Endothelial cell of umbilical vein (primary cell): Measurements from ENCODE around the gene RPL23. TPM values are rescaled to one million over a fixed set of nuclear protein-coding genes. Genes with fewer than 3 reads are reported as not detected.

Experiments used
- BruUV-seq: library from RNA; stranded (reverse); fragments of 400-500 nt; replicated peaks from 2 replicates; lab custom pipeline; 2021; lab: Mats Ljungman, UMichigan
- CTCF ChIA-PET: fragments of 300-600, 350-600 bp; sonication (Branson Sonifier 250); formaldehyde crosslinking; loops from one replicate; lab custom pipeline; 2021; ENCODE audit warnings: antibody characterized with exemption, inconsistent platforms; lab: Charles Lee
- POLR2A ChIA-PET: fragments of 300-600, 350-600 bp; sonication (Branson Sonifier 250); formaldehyde crosslinking; loops from one replicate; lab custom pipeline; 2021; ENCODE audit warnings: antibody characterized with exemption, inconsistent platforms; lab: Charles Lee
- DNase-seq: peaks from one replicate; pipeline ENCODE4 v3.0.0-alpha.2; 2011; ENCODE audit warnings: low read depth, low spot score
- FAIRE-seq: peaks from 2 replicates; lab custom pipeline; 2011; peaks lifted over from hg19 to GRCh38; lab: Jason Lieb, UNC
- H2AFZ ChIP-seq: 2 replicates; pipeline ENCODE4 v1.6.0; 2012; ENCODE audit warnings: low read depth, low read length, control low read depth, inconsistent platforms
- H3K27ac ChIP-seq: 2 replicates; pipeline ENCODE4 v1.5.1; 2011; ENCODE audit warnings: low read depth, mild to moderate bottlenecking, control low read depth, low read length, moderate library complexity; ENCODE audit not compliant: insufficient read depth
- H3K27me3 ChIP-seq, 2 experiments: 2 replicates each; pipeline versions ENCODE4 v1.6.0 to v1.6.1; 2011; ENCODE audit warnings: low read length in 2 of 2, mixed read lengths in 1 of 2; ENCODE audit not compliant: control insufficient read depth in 2 of 2, insufficient read depth in 2 of 2
- H3K36me3 ChIP-seq, 2 experiments: 2 replicates in 1 of 2; 3 replicates in 1 of 2; pipeline ENCODE4 v1.5.1; 2011; ENCODE audit warnings: low read length in 2 of 2, mild to moderate bottlenecking in 1 of 2, moderate library complexity in 1 of 2; ENCODE audit not compliant: control insufficient read depth in 2 of 2, insufficient read depth in 2 of 2; ENCODE audit errors: extremely low read depth in 1 of 2
- H3K4me1 ChIP-seq: 3 replicates; pipeline ENCODE4 v1.5.1; 2011; ENCODE audit warnings: mild to moderate bottlenecking, low read length; ENCODE audit not compliant: control insufficient read depth, insufficient read depth; ENCODE audit errors: extremely low read depth
- H3K4me2 ChIP-seq: 2 replicates; pipeline ENCODE4 v1.6.1; 2011; ENCODE audit warnings: low read length, control low read depth, mixed read lengths; ENCODE audit not compliant: insufficient read depth
- H3K4me3 ChIP-seq, 3 experiments: fragments of 200-600 bp in 1 of 3; sonication (generic), shearing (Covaris generic) in 1 of 3; replicated peaks in 1 of 3; 2 replicates each; pipeline ENCODE4 v1.5.1; 2011 to 2016; ENCODE audit warnings: control low read depth in 3 of 3, low read length in 3 of 3, mild to moderate bottlenecking in 2 of 3, inconsistent platforms in 1 of 3, low read depth in 1 of 3, moderate library complexity in 1 of 3; ENCODE audit not compliant: insufficient read depth in 1 of 3
- H3K79me2 ChIP-seq: 2 replicates; pipeline ENCODE4 v1.6.0; 2012; ENCODE audit warnings: low read length, inconsistent platforms; ENCODE audit not compliant: control insufficient read depth, insufficient read depth
- H3K9ac ChIP-seq: replicated peaks from 2 replicates; pipeline ENCODE3; 2011; ENCODE audit warnings: low read length, control low read depth; ENCODE audit not compliant: insufficient read depth; ENCODE audit errors: extremely low read depth
- H3K9me1 ChIP-seq: replicated peaks from 3 replicates; pipeline ENCODE4 v1.6.0; 2011; ENCODE audit warnings: mild to moderate bottlenecking, low read length; ENCODE audit not compliant: control insufficient read depth, insufficient read depth; ENCODE audit errors: extremely low read depth
- H3K9me3 ChIP-seq: replicated peaks from 2 replicates; pipeline ENCODE4 v1.5.1; 2012; ENCODE audit warnings: low read length, inconsistent platforms; ENCODE audit not compliant: control insufficient read depth, insufficient read depth
- H4K20me1 ChIP-seq: replicated peaks from 2 replicates; pipeline ENCODE3; 2011; ENCODE audit warnings: mild to moderate bottlenecking, low read length; ENCODE audit not compliant: control insufficient read depth, insufficient read depth; ENCODE audit errors: extremely low read depth
- EZH2 ChIP-seq: IDR thresholded peaks from 2 replicates; pipeline ENCODE4 v1.6.1; 2012; ENCODE audit warnings: borderline replicate concordance, low read depth, mild to moderate bottlenecking, moderate library complexity, low read length, inconsistent platforms; ENCODE audit not compliant: severe bottlenecking
- GATA2 ChIP-seq: IDR thresholded peaks from 2 replicates; pipeline ENCODE4 v1.7.0; 2011; ENCODE audit warnings: low read depth, mild to moderate bottlenecking, moderate library complexity, mixed read lengths, low read length; ENCODE audit not compliant: insufficient read length, insufficient read depth
- JUN ChIP-seq: IDR thresholded peaks from 2 replicates; pipeline ENCODE4 v1.6.1; 2011; ENCODE audit warnings: borderline replicate concordance, low read depth; ENCODE audit not compliant: insufficient read length, insufficient read depth
- MYC ChIP-seq: IDR thresholded peaks from one replicate; pipeline ENCODE4 v1.6.1; 2011; ENCODE audit warnings: mild to moderate bottlenecking, low read depth, low read length
- POLR2A ChIP-seq: IDR thresholded peaks from 2 replicates; pipeline ENCODE4 v1.6.1; 2012; ENCODE audit warnings: low read depth, mild to moderate bottlenecking, control low read depth, low read length
- POLR2AphosphoS5 ChIP-seq: IDR thresholded peaks from 2 replicates; pipeline ENCODE4 v1.6.1; 2012; ENCODE audit warnings: low read depth, mild to moderate bottlenecking, control low read depth, low read length, moderate library complexity; ENCODE audit not compliant: insufficient read depth
- dilution Hi-C: fragments of 300-500 bp; cut with MboI; formaldehyde crosslinking; loops from one replicate; pipeline ENCODE4 v1.15.0; 2019; ENCODE audit warnings: low sequenced_read_pairs; ENCODE audit not compliant: extremely low pct_ligation_motif_present
- intact Hi-C: fragments of 100-400 bp; cut with micrococcal nuclease; formaldehyde crosslinking; loops from one replicate; pipeline ENCODE4 v1.10.0; 2022
- polyA plus RNA-seq, 4 experiments: library from polyadenylated mRNA; depleted of rRNA in 3 of 4; stranded (reverse) in 3 of 4; unstranded in 1 of 4; fragments of >200 nt; gene quantifications; 2 replicates each; pipeline versions ENCODE4 v1.2.1 to v1.2.3, GENCODE V29; 2011 to 2012; ENCODE audit warnings: missing spikeins in 1 of 4
- total RNA-seq: library from RNA; stranded (reverse); gene quantifications from 2 replicates; pipeline ENCODE4 v1.2.3, GENCODE V29; 2021
- TF ChIP-seq, protein P1 (sequence below): IDR thresholded peaks from 2 replicates; pipeline ENCODE4 v1.6.1; 2011; ENCODE audit not compliant: insufficient read depth, insufficient read length
- TF ChIP-seq, protein P2 (sequence below), 2 donors: IDR thresholded peaks; 1 replicate in 1 of 2; 2 replicates in 1 of 2; pipeline ENCODE4 v1.5.1; 2011; ENCODE audit warnings: low read length in 2 of 2, mild to moderate bottlenecking in 2 of 2, moderate library complexity in 2 of 2, control low read depth in 1 of 2, inconsistent platforms in 1 of 2, low read depth in 1 of 2; ENCODE audit not compliant: insufficient read depth in 1 of 2; ENCODE audit errors: extremely low read depth in 1 of 2

RPL23 gene
- total and polyA plus RNA-seq, 2 donors (not counting 3 experiments of a cell fraction or from before 2014, with no cell fraction given) = 1,292 to 1,847 TPM

DNA sequence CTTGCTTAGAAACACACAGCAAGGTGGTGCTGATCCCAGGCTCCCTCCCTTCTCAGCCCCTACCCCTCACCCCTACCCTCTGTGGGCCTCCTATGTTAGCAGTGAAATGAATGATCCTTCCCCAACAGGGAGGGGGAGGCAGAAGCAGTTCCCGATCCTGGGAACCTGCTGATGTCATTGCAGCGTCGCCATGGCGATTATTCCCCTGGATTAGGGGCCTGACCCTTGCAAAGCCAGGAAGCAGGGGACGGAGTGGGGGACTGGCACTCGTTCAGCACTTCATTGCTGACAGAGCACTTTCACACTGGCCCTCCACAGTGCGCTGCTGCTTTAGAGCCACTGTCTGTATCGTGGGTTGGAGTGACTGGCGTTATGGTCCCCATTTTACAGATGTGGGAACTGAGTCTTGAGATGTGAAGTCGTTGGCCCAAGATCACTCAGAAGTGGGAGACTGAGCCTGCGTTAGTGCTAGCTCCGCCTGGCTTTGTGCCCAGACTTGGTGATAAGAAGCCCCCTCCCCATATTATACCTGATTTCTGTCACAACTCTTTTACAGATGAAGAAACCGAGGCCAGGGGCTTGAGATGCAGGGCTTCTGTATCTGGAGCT is 42.9 kb upstream of the RPL23 start:
- Histone ChIP-seq H3K4me2 (no peak overlapping the region), H3K36me3 (peaks cover 2 to 17% of the 10 kb centered on the region in 2 experiments), H3K4me3 (no peak overlapping the region), H4K20me1 (no peaks in the 10 kb centered on the region), H3K9me3 (no peaks in the 10 kb centered on the region), H2AFZ (no peak overlapping the region), H3K9me1 (no peaks in the 10 kb centered on the region), H3K79me2 (peaks cover 9% of the 10 kb centered on the region), H3K4me1 (peaks cover 66% of the 10 kb centered on the region), H3K9ac (no peak overlapping the region), H3K27ac (peak overlapping the region; percentile 13), H3K27me3 (no peaks in the 10 kb centered on the region)
- peak; percentile 42 for DNase-seq
- FAIRE-seq = peak; percentile 42
- TF ChIP-seq POLR2AphosphoS5 (no peak), MYC (no peak), EZH2 (no peak), JUN (no peak), GATA2 (no peak), POLR2A (no peak)
- TF ChIP-seq, protein P1, sequence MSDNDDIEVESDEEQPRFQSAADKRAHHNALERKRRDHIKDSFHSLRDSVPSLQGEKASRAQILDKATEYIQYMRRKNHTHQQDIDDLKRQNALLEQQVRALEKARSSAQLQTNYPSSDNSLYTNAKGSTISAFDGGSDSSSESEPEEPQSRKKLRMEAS = no peak
- TF ChIP-seq, protein P2, sequence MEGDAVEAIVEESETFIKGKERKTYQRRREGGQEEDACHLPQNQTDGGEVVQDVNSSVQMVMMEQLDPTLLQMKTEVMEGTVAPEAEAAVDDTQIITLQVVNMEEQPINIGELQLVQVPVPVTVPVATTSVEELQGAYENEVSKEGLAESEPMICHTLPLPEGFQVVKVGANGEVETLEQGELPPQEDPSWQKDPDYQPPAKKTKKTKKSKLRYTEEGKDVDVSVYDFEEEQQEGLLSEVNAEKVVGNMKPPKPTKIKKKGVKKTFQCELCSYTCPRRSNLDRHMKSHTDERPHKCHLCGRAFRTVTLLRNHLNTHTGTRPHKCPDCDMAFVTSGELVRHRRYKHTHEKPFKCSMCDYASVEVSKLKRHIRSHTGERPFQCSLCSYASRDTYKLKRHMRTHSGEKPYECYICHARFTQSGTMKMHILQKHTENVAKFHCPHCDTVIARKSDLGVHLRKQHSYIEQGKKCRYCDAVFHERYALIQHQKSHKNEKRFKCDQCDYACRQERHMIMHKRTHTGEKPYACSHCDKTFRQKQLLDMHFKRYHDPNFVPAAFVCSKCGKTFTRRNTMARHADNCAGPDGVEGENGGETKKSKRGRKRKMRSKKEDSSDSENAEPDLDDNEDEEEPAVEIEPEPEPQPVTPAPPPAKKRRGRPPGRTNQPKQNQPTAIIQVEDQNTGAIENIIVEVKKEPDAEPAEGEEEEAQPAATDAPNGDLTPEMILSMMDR (IDR thresholded peaks at IDR 0.05; ENCODE audit: extremely low read depth in 1 of 2, insufficient read depth in 1 of 2, low read depth in 1 of 2, low read length in 2 of 2) = no peak
- intact Hi-C loops (loop anchor here (2.0 kb wide), 1 partner anchor 16 kb away; no protein-coding TSS in a partner anchor), dilution Hi-C loops (no loop called here)
- CTCF ChIA-PET = interaction anchor here (1.7 to 4.1 kb wide), 5 partner anchors 15 to 87 kb away, joined by 3 to 18 read pairs (median 11); partner anchors contain the start of genes LASP1 and LASP1NB
- POLR2A ChIA-PET = interaction anchor here (1.4 kb wide), 1 partner anchor 27 kb away, joined by 8 read pairs; the partner anchor contains the start of gene LASP1
- no TSS peak for BruUV-seq
